ENCODE data around the gene DACH2. TPM values are rescaled to one million over a fixed set of nuclear protein-coding genes. Genes with fewer than 3 reads are reported as not detected.

The DACH2 gene
- total RNA-seq, 2 donors from 2014 or later, result not detected

DNA sequence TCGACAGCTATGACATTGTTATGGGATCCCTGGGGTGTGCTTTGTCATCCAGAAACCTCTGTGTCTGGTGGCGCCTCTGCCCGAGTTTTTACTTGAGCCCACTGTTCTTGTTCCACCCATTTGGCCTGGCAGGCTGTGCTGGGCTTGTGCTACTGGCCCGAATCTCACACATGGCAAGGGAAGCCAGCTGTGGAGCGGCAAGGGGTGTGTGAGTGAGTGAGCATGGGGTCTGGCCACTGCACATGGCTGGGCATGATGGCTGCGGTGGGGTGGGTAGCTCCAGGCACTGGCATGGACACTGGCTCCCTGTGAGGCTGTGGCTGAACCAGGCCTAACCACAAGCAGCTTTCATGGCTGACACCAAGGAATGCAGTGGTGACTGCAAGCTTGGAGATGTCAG lies 89.2 kb downstream of the DACH2 start:
- no peak for DNase-seq (ENCODE audit: low spot score)
- Histone ChIP-seq H3K9me3 (no peaks in the 10 kb centered on the region), H3K27me3 (replicated peaks; ENCODE audit: insufficient read depth) (no peaks in the 10 kb centered on the region), H3K4me3 (no peak overlapping the region), H3K4me1 (ENCODE audit: control insufficient read depth in 1 of 2, low read depth in 2 of 2) (no peaks in the 10 kb centered on the region), H3K27ac (no peak overlapping the region), H3K36me3 (no peaks in the 10 kb centered on the region)
- TF ChIP-seq, protein P1, sequence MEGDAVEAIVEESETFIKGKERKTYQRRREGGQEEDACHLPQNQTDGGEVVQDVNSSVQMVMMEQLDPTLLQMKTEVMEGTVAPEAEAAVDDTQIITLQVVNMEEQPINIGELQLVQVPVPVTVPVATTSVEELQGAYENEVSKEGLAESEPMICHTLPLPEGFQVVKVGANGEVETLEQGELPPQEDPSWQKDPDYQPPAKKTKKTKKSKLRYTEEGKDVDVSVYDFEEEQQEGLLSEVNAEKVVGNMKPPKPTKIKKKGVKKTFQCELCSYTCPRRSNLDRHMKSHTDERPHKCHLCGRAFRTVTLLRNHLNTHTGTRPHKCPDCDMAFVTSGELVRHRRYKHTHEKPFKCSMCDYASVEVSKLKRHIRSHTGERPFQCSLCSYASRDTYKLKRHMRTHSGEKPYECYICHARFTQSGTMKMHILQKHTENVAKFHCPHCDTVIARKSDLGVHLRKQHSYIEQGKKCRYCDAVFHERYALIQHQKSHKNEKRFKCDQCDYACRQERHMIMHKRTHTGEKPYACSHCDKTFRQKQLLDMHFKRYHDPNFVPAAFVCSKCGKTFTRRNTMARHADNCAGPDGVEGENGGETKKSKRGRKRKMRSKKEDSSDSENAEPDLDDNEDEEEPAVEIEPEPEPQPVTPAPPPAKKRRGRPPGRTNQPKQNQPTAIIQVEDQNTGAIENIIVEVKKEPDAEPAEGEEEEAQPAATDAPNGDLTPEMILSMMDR (IDR thresholded peaks at IDR 0.05), result no peak
- no peak for ATAC-seq (ENCODE audit: insufficient number of reproducible peaks, low FRiP score, low read depth)

GRCh38 chrX:86241547-86241946 lies 93.3 kb downstream of the DACH2 start:
- no peak overlapping the region for H3K4me3 ChIP-seq
- DNase-seq (ENCODE audit: low spot score), result no peak
- ATAC-seq (ENCODE audit: insufficient number of reproducible peaks, low FRiP score, low read depth), result no peak
- TF ChIP-seq, protein P1 (IDR thresholded peaks at IDR 0.05), result no peak
- H3K27me3 ChIP-seq (replicated peaks; ENCODE audit: insufficient read depth), result no peaks in the 10 kb centered on the region
- H3K36me3 ChIP-seq, result no peaks in the 10 kb centered on the region
- H3K27ac ChIP-seq, result no peak overlapping the region
- no peaks in the 10 kb centered on the region for H3K9me3 ChIP-seq
- H3K4me1 ChIP-seq (ENCODE audit: control insufficient read depth in 1 of 2, low read depth in 2 of 2), result no peaks in the 10 kb centered on the region

DNA sequence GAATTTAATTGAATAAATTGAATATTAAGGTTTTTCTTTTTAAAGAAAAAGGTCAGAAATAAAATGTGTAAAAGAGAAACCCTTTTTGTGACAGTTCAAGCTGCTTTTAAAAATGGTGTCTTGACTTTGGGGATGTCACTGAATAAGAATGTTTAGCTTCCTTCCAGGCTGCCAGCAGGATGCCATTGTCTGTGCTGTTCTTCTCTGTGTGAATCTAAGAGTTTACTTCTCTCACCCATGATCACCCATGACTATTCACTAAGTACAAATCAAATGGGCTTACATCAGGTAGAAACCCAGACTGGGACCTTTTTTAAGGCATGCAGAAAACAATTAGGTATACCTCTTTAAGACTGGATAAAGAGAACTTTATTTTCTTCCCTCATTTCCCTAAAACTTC lies 115.3 kb downstream of the DACH2 start:
- Histone ChIP-seq H3K27me3 (replicated peaks; ENCODE audit: insufficient read depth) (no peaks in the 10 kb centered on the region), H3K36me3 (no peaks in the 10 kb centered on the region), H3K9me3 (no peaks in the 10 kb centered on the region), H3K4me3 (no peak overlapping the region), H3K27ac (no peak overlapping the region), H3K4me1 (ENCODE audit: control insufficient read depth in 1 of 2, low read depth in 2 of 2) (no peaks in the 10 kb centered on the region)
- ATAC-seq (ENCODE audit: insufficient number of reproducible peaks, low FRiP score, low read depth) (no peak), DNase-seq (ENCODE audit: low spot score) (no peak)
- TF ChIP-seq, protein P1 (IDR thresholded peaks at IDR 0.05), result no peak

DNA sequence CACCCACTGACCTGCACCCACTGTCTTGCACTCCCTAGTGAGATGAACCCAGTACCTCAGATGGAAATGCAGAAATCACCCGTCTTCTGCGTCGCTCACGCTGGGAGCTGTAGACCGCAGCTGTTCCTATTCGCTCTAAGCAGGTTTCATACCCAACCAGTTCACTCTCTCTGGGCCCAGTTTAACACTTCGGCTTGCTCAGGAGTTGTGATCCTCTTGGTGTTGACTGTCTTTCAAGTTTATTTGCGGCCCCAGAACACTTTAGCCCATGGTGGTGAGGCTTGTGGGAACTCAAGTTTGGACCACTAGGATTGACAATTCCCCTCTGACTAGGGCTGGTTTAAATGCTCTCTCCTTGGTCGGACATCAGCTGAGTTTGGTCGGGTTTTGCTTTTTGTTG lies 147.0 kb downstream of the DACH2 start:
- H3K4me3 ChIP-seq, result no peak overlapping the region
- H3K36me3 ChIP-seq, result no peaks in the 10 kb centered on the region
- H3K4me1 ChIP-seq (ENCODE audit: control insufficient read depth in 1 of 2, low read depth in 2 of 2), result no peaks in the 10 kb centered on the region
- DNase-seq (ENCODE audit: low spot score), result no peak
- TF ChIP-seq, protein P1 (IDR thresholded peaks at IDR 0.05), result no peak
- H3K27me3 ChIP-seq (replicated peaks; ENCODE audit: insufficient read depth), result no peaks in the 10 kb centered on the region
- no peak for ATAC-seq (ENCODE audit: insufficient number of reproducible peaks, low FRiP score, low read depth)
- no peaks in the 10 kb centered on the region for H3K9me3 ChIP-seq
- H3K27ac ChIP-seq, result no peak overlapping the region

GRCh38 chrX:86322913-86323312 lies 174.7 kb downstream of the DACH2 start:
- Histone ChIP-seq H3K4me3 (no peak overlapping the region), H3K27me3 (replicated peaks; ENCODE audit: insufficient read depth) (no peaks in the 10 kb centered on the region), H3K36me3 (no peaks in the 10 kb centered on the region), H3K9me3 (no peaks in the 10 kb centered on the region), H3K4me1 (ENCODE audit: control insufficient read depth in 1 of 2, low read depth in 2 of 2) (no peaks in the 10 kb centered on the region), H3K27ac (no peak overlapping the region)
- DNase-seq (ENCODE audit: low spot score) (no peak), ATAC-seq (ENCODE audit: insufficient number of reproducible peaks, low FRiP score, low read depth) (no peak)
- TF ChIP-seq, protein P1 (IDR thresholded peaks at IDR 0.05), result no peak
